Measurements from ENCODE around the gene B4GALT5. TPM values are rescaled to one million over a fixed set of nuclear protein-coding genes. Genes with fewer than 3 reads are reported as not detected.

B4GALT5 gene
- polyA plus RNA-seq, 1 of the 3 experiments (the other 2 are of a cell fraction), result 35.1 TPM

DNA sequence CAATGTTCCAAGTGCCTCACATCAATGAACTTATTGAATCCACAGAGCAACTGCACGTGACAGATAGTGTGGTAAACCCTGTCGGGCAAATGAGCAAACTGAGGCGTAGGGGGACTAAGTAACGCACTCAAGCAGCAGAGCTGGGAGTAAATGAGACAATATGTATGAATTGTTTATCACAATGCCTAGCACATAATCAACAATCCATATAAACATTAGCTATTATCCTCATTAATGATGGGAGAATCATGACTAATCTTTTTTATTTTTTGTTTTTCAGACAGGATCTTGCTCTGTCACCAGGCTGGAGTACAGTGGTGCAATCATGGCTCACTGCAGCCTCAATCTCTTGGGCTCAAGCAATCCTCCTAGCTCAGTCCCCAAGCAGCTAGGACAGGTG lies 43.9 kb upstream of the B4GALT5 start:
- no peaks in the 10 kb centered on the region for H3F3A ChIP-seq (replicated peaks; ENCODE audit: insufficient read depth)
- H3K4me2 ChIP-seq, result no peak overlapping the region
- no peaks in the 10 kb centered on the region for H3K9me3 ChIP-seq
- H3K79me2 ChIP-seq (ENCODE audit: insufficient read depth), result no peaks in the 10 kb centered on the region
- H4K20me1 ChIP-seq (ENCODE audit: insufficient read depth), result no peaks in the 10 kb centered on the region
- H3K4me3 ChIP-seq (ENCODE audit: low read depth in 2 of 2, low read length in 1 of 2), result no peak overlapping the region
- no peak for DNase-seq
- 92% methylated on average over 4 of the region's 4 CpGs for WGBS (ENCODE audit: low lambda C conversion rate)
- ChIA-PET CTCF (no interaction called here), POLR2A (no interaction called here)
- no peaks in the 10 kb centered on the region for H3K9me2 ChIP-seq
- no peak overlapping the region for H2AFZ ChIP-seq (ENCODE audit: low read depth)
- TF ChIP-seq RCOR1 (IDR thresholded peaks at IDR 0.05; ENCODE audit: low read length) (no peak), ELF1 (IDR thresholded peaks at IDR 0.05) (no peak), RAD21 (IDR thresholded peaks at IDR 0.05; ENCODE audit: low read length) (no peak)
- TF ChIP-seq, protein P1, sequence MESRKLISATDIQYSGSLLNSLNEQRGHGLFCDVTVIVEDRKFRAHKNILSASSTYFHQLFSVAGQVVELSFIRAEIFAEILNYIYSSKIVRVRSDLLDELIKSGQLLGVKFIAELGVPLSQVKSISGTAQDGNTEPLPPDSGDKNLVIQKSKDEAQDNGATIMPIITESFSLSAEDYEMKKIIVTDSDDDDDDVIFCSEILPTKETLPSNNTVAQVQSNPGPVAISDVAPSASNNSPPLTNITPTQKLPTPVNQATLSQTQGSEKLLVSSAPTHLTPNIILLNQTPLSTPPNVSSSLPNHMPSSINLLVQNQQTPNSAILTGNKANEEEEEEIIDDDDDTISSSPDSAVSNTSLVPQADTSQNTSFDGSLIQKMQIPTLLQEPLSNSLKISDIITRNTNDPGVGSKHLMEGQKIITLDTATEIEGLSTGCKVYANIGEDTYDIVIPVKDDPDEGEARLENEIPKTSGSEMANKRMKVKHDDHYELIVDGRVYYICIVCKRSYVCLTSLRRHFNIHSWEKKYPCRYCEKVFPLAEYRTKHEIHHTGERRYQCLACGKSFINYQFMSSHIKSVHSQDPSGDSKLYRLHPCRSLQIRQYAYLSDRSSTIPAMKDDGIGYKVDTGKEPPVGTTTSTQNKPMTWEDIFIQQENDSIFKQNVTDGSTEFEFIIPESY (IDR thresholded peaks at IDR 0.05; ENCODE audit: borderline replicate concordance, low read depth), result no peak
- no peak overlapping the region for H3K27ac ChIP-seq (ENCODE audit: low read depth in 2 of 2, low read length in 1 of 2)
- no peaks in the 10 kb centered on the region for H3K36me3 ChIP-seq (replicated peaks in 1 of 2; ENCODE audit: control insufficient read depth in 1 of 2, insufficient read depth in 2 of 2, low read length in 1 of 2)
- no peaks in the 10 kb centered on the region for H3K4me1 ChIP-seq (ENCODE audit: control insufficient read depth in 1 of 2, insufficient read depth in 2 of 2, low read depth in 1 of 2, low read length in 1 of 2)
- H3K9ac ChIP-seq, result no peak overlapping the region
- H3K27me3 ChIP-seq (ENCODE audit: insufficient read depth), result no peaks in the 10 kb centered on the region

DNA sequence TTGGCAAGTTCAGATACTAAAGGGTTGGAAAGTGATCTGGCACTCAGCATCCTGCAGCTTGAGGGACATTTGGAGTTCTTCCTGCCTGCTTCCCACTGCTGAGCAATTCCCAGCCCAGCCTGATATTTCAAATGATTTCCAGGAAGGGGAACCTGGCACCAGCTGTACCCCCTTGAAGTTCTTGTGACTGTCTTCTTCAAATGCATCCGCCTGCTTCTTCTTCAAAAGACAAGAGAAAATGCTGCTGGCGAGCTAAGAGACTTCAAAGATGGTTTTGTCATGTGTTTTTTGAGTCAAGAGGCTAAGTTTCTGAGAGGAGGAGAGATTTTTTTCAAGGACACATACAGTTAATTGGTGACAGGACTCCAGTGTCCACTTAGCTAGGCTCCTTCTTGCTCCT lies 42.6 kb upstream of the B4GALT5 start:
- WGBS (ENCODE audit: low lambda C conversion rate), result 70% methylated on average over 2 of the region's 2 CpGs
- POLR2A ChIA-PET, result no interaction called here
- Histone ChIP-seq H3K4me3 (ENCODE audit: low read depth in 2 of 2, low read length in 1 of 2) (no peak overlapping the region), H3K9me2 (no peaks in the 10 kb centered on the region), H3K9me3 (no peaks in the 10 kb centered on the region), H3K4me1 (ENCODE audit: control insufficient read depth in 1 of 2, insufficient read depth in 2 of 2, low read depth in 1 of 2, low read length in 1 of 2) (no peaks in the 10 kb centered on the region), H3K27me3 (ENCODE audit: insufficient read depth) (no peaks in the 10 kb centered on the region), H2AFZ (ENCODE audit: low read depth) (no peak overlapping the region), H3F3A (replicated peaks; ENCODE audit: insufficient read depth) (no peaks in the 10 kb centered on the region), H3K4me2 (no peak overlapping the region), H3K9ac (no peak overlapping the region), H3K79me2 (ENCODE audit: insufficient read depth) (no peaks in the 10 kb centered on the region), H4K20me1 (ENCODE audit: insufficient read depth) (no peaks in the 10 kb centered on the region), H3K27ac (ENCODE audit: low read depth in 2 of 2, low read length in 1 of 2) (no peak overlapping the region), H3K36me3 (replicated peaks in 1 of 2; ENCODE audit: control insufficient read depth in 1 of 2, insufficient read depth in 2 of 2, low read length in 1 of 2) (no peaks in the 10 kb centered on the region)
- TF ChIP-seq RFX5 (IDR thresholded peaks at IDR 0.05; ENCODE audit: low read length), result no peak
- TF ChIP-seq GABPA (IDR thresholded peaks at IDR 0.05; ENCODE audit: low read depth), result no peak
- no peak for TF ChIP-seq EP300 (IDR thresholded peaks at IDR 0.05; ENCODE audit: borderline replicate concordance in 1 of 2, low read depth in 1 of 2, low read length in 1 of 2)
- TF ChIP-seq FOSL2 (IDR thresholded peaks at IDR 0.05; ENCODE audit: borderline replicate concordance, low read depth), result no peak
- no peak for TF ChIP-seq YY1 (IDR thresholded peaks at IDR 0.05; ENCODE audit: low read depth)
- TF ChIP-seq RXRA (IDR thresholded peaks at IDR 0.05; ENCODE audit: borderline replicate concordance, low read depth), result no peak
- TF ChIP-seq TEAD4 (IDR thresholded peaks at IDR 0.05; ENCODE audit: borderline replicate concordance, insufficient read depth), result no peak
- TF ChIP-seq, protein P2, sequence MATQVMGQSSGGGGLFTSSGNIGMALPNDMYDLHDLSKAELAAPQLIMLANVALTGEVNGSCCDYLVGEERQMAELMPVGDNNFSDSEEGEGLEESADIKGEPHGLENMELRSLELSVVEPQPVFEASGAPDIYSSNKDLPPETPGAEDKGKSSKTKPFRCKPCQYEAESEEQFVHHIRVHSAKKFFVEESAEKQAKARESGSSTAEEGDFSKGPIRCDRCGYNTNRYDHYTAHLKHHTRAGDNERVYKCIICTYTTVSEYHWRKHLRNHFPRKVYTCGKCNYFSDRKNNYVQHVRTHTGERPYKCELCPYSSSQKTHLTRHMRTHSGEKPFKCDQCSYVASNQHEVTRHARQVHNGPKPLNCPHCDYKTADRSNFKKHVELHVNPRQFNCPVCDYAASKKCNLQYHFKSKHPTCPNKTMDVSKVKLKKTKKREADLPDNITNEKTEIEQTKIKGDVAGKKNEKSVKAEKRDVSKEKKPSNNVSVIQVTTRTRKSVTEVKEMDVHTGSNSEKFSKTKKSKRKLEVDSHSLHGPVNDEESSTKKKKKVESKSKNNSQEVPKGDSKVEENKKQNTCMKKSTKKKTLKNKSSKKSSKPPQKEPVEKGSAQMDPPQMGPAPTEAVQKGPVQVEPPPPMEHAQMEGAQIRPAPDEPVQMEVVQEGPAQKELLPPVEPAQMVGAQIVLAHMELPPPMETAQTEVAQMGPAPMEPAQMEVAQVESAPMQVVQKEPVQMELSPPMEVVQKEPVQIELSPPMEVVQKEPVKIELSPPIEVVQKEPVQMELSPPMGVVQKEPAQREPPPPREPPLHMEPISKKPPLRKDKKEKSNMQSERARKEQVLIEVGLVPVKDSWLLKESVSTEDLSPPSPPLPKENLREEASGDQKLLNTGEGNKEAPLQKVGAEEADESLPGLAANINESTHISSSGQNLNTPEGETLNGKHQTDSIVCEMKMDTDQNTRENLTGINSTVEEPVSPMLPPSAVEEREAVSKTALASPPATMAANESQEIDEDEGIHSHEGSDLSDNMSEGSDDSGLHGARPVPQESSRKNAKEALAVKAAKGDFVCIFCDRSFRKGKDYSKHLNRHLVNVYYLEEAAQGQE (IDR thresholded peaks at IDR 0.05; ENCODE audit: low read depth, low read length), result no peak
- TF ChIP-seq, protein P3, sequence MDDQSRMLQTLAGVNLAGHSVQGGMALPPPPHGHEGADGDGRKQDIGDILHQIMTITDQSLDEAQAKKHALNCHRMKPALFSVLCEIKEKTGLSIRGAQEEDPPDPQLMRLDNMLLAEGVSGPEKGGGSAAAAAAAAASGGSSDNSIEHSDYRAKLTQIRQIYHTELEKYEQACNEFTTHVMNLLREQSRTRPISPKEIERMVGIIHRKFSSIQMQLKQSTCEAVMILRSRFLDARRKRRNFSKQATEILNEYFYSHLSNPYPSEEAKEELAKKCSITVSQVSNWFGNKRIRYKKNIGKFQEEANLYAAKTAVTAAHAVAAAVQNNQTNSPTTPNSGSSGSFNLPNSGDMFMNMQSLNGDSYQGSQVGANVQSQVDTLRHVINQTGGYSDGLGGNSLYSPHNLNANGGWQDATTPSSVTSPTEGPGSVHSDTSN (IDR thresholded peaks at IDR 0.05), result no peak
- TF ChIP-seq, protein P1 (IDR thresholded peaks at IDR 0.05; ENCODE audit: borderline replicate concordance, low read depth), result no peak
- TF ChIP-seq, protein P4, sequence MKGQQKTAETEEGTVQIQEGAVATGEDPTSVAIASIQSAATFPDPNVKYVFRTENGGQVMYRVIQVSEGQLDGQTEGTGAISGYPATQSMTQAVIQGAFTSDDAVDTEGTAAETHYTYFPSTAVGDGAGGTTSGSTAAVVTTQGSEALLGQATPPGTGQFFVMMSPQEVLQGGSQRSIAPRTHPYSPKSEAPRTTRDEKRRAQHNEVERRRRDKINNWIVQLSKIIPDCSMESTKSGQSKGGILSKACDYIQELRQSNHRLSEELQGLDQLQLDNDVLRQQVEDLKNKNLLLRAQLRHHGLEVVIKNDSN (IDR thresholded peaks at IDR 0.05; ENCODE audit: borderline replicate concordance, low read depth), result no peak
- no peak for TF ChIP-seq POLR2AphosphoS5 (IDR thresholded peaks at IDR 0.05; ENCODE audit: low read depth, low read length)
- TF ChIP-seq MEF2A (IDR thresholded peaks at IDR 0.05; ENCODE audit: borderline replicate concordance, low read depth), result no peak
- CTCF ChIA-PET, result no interaction called here
- DNase-seq, result no peak

All from SK-N-SH (cell line).